ENCODE results near the gene ITGB3BP.
"Not testable (repeated sequence)": the region's sequence is repeated elsewhere in the genome, so short reads cannot be mapped to it uniquely, and the experiment has no call there.

ITGB3BP gene, protein sequence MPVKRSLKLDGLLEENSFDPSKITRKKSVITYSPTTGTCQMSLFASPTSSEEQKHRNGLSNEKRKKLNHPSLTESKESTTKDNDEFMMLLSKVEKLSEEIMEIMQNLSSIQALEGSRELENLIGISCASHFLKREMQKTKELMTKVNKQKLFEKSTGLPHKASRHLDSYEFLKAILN

DNA sequence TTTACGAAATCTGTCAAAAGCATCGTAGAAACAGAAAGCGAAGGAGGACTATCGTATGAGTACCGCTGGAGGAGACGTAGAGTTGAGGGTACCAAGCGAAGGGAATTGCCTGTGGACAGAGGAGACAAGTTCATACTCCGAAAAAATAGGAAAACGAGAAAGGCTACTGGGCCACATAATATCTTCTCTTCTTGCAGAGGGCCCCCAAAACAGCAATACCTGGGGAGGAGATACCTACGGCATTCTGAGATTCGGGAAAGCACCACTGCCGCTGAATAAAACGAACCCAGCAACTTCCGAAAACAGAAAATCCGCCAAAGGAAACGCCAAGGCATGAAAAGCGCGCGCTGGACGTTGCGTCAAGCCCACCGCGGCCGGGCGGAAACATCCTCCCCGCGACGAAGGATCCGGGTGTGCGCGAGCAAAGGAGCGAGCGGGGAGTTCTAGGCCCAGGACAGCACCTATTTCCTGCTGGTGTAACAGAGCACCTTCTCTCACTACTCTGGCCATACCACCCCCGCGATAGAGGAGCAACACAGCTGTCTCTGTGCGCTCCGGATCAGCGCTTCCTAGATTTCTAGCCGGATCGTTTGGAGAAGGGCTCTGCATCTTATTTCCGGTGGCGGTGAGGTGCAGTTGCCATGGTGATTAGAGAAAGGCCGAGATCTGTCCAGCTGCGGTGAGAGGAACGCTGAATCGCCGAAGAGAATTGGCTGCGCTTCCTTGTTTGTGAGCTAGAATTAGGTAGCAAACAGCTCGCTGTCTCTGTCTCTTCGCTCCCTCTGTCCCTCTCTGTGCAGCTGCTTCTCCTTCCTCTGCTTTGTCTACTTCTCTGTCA lies at the start of gene ITGB3BP, which contains the start of gene EFCAB7:
Gene ITGB3BP (minus strand): TSS at position 335 of the 838 bp plus-strand sequence. CDS start 92 bp downstream, at position 243.
Gene EFCAB7 (plus strand): TSS at position 635 of the 838 bp plus-strand sequence. CDS start 2,048 bp downstream, outside the sequence.
- DNase-seq, result peak; percentile 53 to 90

DNA sequence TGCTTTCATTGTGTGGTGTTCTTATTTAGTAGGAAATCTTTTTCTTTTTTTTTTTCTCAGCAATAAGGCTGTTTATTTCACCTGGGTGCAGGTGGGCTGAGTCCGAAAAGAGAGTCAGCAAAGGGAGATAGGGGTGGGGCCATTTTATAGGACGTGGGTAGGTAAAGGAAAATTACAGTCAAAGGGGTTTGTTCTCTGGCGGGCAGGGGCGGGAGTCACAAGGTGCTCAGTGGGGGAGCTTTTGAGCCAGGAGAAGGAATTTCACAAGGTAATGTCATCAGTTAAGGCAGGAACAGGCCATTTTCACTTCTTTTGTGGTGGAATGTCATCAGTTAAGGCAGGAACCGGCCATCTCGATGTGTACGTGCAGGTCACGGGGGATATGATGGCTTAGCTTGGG lies 49.7 kb upstream of the ITGB3BP start:
- DNase-seq, result not testable (repeated sequence)

DNA sequence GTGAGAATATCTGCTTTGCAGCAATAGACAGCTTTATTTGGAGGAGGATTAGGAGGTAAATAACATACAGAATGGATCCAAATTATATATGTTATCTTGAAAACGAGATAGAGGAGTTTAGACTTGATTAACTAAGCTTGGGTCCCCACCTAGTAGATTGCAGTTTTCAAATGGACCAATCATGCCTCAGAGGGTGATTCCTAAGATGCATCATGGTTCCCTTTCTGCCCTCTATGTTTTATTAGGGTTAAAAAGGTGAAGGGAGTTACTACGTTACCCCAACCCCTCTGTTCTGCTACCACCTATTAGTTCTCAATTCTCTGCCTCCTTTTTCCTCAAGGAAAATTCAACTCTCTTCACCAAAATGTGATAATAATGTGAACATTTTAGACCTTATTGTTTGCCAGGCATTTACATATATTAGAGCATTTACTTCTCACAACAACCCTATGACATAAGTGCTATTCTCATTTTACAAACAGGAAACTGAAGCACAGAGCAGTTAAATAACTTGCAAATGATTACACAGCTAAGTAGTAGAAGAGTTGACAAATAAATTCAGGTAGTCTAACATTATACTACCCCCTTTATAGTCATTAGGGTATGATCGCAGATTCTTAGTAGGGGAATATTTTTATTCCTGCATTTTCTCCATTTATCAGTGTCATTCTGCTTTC lies 46.8 kb upstream of the ITGB3BP start:
- DNase-seq, result no peak

DNA sequence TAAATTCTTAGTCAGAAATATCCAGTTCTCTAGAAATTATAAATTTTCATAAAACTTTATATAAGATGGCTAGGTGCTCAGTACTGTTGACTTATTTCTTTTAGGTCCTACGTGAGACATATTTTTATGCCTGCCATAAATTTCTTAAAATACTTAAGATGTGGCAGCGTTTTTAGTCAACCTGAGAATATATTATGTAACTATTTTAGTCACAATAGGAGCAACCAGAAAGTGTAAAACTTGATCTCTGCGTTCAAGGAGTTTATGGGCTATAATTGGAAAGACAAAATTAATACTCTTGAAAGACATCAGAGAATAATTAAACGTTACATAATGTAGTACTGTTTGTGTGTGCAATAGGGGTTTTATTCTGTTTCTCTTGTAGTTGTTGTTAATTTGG lies 46.0 kb upstream of the ITGB3BP start:
- DNase-seq, result no peak

DNA sequence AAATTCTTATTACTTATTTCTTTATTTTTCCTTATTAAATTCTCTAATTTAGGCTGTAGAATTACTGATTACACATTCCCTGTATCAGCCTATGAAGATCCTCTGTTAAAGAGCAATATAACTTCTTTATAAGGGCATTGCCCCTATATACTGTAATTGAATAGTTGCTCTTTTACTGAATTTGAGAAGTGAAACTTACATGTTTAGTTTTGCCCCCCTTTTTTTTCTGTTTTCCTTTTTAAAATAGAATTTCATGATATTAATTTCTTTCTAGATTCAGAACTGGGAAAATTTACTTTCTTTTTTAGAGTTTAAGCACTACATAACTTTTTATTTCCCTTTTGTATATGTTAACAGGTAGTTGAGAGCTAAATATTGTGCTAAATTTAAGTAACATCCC lies 40.7 kb upstream of the ITGB3BP start:
- DNase-seq, result no peak

DNA sequence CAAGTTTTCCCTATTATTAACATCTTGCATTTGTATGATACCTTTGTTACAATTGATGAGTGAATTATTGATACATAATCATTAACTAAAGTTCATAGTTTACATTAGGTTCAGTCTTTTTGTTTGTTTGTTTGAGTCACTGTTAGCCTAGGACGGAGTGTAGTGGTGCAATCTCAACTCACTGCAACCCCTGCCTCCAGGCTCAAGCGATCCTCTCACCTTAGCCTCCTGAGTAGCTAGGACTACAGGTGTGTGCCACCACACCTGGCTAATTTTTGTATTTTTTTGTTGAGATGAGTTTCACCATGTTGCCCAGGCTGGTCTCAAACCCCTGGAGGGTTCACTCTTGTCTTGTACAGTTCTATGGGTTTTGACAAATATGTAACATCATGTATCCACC lies 36.3 kb upstream of the ITGB3BP start:
- no peak for DNase-seq

DNA sequence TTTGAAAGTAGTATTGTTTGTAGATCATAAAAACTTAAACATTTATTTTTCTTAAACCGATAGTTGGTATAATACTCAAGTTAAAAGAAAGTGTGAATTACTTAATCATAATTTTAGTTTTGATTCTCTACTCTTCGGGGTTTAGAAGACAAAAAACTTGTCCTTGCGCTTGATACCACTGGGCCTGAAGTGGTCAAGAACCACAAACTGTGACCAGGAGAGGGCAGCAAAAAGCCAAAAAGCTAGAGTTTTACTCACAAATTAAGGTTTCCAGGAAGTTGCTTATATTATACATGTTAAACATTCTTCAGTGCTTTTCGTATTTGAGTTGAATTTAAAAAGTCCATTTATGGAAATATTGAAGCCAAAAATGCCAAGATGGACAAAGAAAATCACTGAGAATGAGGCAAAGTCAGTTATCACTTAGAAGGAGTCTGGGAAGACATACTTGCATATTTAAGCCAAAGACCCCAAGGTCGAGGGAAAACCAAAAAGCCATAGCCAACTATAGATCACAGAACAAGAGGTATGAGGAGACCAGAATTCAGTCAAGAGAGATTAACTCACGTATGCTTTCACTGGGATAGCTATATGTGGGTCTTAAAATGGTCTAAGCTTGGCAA lies 34.5 kb upstream of the ITGB3BP start:
- no peak for DNase-seq

DNA sequence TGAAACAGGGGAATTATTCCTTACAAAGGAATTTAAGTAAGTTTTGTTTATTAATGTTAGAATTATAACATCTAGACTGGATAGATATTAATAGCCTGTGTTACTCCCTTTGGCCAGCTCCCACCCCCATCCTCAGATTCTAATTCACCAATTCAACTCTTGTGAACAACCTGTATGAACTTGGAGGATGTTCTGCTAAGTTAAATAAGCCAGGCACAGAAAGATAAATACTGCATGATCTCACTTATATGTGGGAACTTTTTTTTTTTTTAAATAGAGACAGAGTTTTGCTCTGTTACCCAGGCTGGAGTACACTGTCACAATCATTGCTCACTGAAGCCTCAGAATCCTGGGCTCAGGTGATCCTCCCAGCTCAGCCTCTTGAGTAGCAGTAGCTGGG lies 32.5 kb upstream of the ITGB3BP start:
- DNase-seq, result no peak

DNA sequence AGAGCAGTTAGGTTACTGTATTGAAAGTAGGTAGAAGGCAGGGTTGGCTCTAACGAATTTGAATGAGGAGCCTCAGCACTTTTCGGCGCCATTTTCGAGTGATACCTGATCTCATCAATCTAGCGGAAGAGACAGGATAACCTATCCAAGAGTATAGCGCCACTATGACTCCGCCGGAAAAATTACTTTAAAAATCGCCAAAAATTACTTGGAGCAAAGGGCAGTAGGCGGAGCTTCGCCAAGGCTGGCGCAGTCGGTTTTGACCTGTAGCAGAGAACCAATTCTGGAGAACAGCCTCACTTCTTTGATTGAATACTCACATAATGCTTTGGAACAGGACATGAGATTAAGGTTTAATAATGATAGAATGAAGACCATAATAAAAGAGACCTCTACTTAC lies 25.9 kb upstream of the ITGB3BP start:
- no peak for DNase-seq

DNA sequence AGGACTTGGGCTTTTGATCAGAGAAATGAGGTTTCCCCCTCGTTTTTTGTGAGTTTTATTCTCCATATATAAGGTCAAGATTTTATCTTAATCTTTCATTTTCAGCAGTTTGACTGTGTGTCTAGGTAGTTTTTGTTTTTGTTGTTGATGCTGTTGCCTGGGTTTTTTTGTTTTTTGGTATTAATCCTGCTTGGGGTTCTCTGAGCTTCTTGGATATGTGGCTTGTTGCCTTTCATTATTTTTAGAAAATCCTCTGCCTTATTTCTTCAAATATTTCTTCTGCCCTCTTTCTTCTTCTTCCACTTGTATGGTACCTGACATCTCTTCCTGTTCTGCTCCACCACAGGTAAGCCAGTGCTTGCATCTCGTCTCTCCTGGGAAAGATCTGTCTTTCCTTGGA lies 25.3 kb upstream of the ITGB3BP start:
- DNase-seq, result no peak

DNA sequence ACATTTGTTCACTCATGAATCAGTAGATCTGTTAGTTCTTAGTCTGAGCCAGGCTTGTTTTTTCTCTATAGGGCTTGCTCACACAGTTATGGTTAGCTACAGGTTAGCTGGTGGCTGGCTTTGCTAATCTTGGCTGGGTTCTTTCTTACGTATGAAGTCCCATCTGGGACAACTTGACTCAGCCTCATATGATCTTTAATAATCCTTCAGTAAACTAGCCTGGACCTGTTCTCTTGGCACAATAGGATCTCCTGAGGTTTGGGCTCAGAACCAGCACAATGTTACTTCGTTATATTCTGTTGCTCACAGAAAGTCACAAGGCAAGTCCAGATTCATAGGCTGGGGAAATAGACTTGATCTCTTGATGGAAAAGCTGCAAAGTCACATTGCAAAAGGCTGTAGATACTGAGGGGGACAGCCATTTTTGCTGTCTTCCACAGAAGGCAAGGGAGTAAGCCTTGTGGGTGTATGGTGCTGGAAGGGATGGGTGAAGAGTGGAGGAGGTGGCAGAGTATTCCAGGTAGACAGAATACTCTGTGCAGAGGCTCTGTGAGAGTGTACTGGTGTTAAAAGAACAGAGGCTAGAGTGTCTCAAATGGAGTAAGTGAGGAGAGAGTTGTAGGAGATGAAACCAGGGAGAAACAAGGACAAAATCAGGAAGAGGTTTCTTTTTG lies 24.7 kb upstream of the ITGB3BP start:
- DNase-seq, result no peak

DNA sequence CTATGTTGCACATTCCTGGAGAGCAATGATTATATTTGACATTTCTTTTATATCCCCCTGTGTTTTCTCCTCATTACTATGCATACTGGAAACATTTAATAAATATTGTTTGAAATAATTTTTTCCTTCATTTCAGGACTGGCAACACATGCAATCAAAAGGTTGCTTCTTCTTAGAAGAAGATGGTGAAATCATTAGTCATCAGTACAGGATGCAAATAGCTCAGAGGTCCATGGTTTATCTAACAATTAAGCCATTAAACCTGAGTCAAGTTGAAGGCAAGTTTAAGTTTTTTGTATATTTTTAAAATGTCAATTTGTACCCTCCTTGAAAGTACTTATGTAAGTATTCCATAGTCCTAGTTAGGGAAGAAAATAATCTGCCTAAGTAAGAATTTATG lies 22.8 kb upstream of the ITGB3BP start:
- DNase-seq, result no peak

DNA sequence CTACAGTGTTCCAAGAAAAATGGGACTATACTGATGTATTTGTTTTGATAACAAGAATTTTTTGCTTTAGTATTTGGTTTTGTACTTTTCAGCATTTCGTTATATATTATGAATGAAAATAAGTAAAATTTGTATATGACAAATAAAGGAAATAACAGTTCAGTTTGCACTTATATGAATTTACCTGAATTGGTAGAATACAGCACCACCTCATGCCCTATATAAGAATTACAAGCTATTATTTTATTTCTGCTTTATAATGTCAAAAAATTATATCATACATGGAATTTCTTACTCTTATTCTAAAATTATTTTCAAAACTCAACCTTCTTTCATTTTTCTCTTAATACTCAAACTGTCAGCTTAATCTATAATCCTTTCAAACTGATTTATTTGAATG lies 14.9 kb upstream of the ITGB3BP start:
- DNase-seq, result no peak

DNA sequence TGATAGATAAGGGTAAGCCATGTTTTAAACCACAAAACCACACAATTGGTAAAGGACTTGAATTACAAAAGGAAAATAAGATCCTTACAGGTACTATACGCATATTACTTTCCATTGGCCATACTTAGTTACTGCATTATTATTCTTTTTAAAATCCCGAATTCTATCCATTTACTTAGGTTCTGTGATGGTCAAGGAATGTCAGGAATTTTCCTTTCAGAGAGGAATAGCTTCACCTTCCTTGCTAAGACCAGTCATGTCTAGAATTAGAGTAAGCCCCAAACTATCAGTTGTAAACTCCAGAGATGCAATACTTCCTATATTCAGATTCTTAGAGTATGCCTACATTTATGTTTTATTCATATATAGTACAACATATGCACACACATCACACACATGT lies 14.0 kb upstream of the ITGB3BP start:
- no peak for DNase-seq

DNA sequence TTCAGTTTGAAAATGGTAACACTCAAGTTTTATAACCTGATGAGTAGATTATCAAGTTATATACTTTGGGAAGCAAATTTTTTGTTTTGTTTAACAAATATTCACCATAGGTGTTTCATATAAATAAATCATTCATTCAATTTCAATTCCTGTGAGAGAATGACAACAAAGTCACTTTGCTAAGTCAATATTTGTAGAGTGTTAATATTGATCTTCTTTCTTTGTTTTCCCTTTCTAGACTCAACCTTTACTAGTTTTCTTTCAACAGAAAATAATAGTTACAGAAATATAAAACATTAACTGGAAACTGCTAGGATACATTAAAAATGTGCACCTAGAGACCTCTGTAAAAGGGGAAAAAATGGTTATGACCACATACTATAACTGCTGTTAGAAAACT lies 11.4 kb upstream of the ITGB3BP start:
- DNase-seq, result no peak

DNA sequence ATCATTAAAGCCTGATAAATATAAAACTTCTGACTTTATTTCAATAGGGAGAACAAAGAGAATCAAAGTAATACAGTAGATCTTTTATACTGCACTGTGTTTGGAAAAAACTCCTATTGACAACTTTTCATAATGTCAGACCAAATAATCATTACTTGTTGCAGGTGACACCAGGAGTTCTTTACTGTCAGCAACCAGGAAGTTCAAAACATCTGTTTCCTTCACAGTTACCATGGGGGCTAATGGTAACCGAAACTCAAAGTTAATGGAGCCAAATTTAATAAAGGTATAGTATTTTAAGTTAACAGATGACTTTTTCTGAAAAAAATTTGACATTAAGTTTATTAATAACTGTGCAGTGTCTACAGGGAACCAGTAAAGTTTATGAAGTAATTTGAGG lies 10.9 kb upstream of the ITGB3BP start:
- DNase-seq, result no peak

DNA sequence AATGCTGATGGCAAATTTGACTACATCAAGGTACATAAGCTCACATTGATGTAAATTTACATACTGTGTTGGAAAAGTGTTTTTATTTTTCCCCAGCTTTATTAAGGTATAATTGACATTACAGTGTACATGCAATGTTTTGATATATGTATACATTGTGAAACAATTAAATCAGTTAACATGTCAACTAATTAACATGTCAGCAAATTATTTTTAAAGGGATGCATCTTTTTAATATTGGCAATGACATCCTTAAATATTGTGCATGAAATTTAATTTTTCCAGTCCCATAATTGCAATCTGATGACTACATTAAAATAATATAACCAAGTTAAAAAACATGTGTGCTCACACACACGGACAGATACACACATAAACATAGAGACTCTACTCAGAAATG lies 9.7 kb upstream of the ITGB3BP start:
- DNase-seq, result no peak

DNA sequence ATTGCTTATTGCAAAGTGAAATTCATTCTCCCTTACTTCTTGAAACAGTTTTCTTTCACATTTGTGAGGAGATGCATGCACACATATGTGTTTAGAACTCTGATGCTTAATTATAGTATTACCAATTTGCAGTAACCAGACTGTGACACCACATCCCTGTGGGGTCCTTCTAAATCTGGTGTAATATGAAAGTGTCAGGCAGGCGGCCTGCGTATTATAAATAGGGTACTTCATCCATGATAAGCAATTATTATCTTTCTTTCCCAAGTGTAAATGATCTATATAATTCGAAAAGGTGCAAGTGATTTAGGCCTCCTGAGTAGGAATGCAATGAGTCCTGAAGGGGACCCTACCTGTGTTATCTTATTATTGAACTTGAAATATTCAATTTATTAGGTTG lies 1.2 kb upstream of the ITGB3BP start:
- DNase-seq, result no peak

DNA sequence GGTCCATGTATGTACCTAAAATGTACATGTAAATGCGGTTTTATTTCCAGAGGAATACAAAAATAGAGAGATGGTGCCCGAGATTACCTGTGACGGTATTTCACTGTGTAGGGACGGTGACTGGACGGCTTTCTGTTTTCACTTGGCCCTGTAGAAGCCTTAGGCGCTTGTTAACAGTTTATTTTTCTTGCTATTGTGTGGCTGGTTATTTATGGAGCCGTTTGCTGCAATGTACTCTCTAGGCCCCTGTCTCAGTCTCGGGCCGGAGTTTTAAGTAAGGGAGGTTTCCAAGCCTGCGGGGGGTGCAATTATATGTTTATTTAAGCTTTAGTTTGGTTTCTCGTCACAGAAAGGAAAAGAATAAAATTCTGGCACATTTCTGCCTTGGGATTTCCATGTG lies 713 bp upstream of the ITGB3BP start:
- no peak for DNase-seq

DNA sequence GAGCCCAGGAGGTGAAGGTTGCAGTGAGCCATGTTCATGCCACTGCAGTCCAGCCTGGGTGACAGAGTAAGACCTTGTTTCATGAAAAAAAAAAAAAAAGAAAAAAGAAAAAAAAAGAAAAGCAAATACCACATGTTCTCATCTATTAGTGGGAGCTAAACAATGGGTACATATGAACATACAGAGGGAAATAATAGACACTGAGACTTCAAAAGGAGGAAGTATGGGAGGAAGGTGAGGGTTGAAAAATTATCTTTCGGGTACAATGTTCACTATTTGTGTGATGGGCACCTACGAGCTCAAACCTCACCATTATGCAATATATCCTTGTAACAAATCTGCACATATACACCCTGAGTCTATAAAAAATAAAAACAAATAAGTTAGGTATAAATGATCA lies 6.4 kb downstream of the ITGB3BP start:
- DNase-seq, result no peak

DNA sequence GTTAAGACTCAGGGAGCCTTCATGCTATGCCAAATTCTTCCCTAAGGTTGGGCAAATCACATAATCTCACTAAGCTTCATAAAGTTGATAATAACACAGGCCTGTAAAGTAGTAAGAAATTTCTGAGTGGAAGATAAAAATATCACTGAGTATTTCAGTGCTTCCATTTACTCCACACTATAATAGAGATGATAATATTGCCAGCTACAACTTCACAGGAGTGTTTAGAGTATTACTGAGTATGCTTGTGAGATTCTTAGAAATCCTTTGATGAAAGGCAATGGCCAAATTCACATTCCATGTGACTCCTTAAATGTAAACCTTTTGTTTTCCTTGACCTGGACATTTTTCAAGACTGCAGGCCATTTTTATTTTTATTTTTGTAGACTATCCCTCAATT lies 10.4 kb downstream of the ITGB3BP start:
- no peak for DNase-seq

DNA sequence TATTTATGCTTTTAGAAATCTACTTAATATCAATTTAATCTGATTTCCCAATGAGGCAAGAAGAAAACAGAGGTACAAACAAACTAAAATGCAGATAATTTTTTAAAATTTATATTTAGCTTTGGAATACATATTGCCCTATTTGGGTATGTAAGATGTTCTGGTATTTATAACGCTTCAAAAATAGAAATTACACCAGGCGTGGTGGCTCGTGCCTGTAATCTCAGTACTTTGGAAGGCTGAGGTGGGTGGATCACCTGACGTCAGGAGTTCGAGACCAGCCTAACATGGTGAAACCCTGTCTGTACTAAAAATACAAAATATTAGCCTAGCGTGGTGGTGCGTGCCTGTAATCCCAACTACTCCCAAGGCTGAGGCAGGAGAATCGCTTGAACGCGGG lies 13.3 kb downstream of the ITGB3BP start:
- DNase-seq, result no peak

DNA sequence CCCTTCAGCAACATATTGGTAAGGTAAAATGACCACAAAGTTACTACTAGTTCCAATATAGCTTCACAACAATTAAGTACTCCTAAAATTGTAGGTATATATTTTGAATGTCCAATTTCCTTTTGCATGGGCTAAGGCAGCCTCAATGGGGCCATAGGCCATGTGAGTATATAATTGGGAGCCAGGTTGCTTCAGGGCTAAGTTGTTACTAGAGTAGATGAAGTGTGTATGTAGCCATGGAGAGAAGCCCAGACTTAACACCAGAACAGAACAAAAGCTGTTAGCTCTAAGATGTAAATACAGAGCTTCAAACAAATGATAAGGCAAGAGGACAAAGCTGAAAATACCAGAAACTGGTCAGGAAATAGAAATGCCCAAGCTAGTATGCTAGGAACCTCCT lies 16.2 kb downstream of the ITGB3BP start:
- DNase-seq, result no peak
